NB4 (cell line): ENCODE results near the gene PRCC.

Source experiments
- DNase-seq: peaks from one replicate; pipeline ENCODE4 v3.0.0; 2010; ENCODE audit warnings: low read depth
- H3K4me3 ChIP-seq: one replicate; pipeline ENCODE4 v1.5.1; 2011; ENCODE audit warnings: mild to moderate bottlenecking, low read depth, low read length, moderate library complexity
- CTCF ChIP-seq: IDR thresholded peaks from one replicate; pipeline ENCODE4 v1.5.1; 2012; ENCODE audit warnings: low read depth, low read length
- MAX ChIP-seq: IDR thresholded peaks from 2 replicates; pipeline ENCODE4 v1.6.1; 2011; ENCODE audit warnings: low read depth, low read length
- MYC ChIP-seq: IDR thresholded peaks from 2 replicates; pipeline ENCODE4 v1.6.1; 2011; ENCODE audit warnings: low read depth, low read length
- POLR2A ChIP-seq: IDR thresholded peaks from 2 replicates; pipeline ENCODE4 v1.6.1; 2011; ENCODE audit warnings: mild to moderate bottlenecking; ENCODE audit not compliant: insufficient read length; ENCODE audit errors: extremely low read depth

The PRCC gene

GRCh38 chr1:156844638-156845037, 77.3 kb downstream of the PRCC start:
- TF ChIP-seq POLR2A (no peak), MAX (no peak), CTCF (no peak), MYC (no peak)
- no peak overlapping the region for H3K4me3 ChIP-seq

GRCh38 chr1:156845055-156845952, 78.0 kb downstream of the PRCC start:
- DNase-seq = no peak
- TF ChIP-seq POLR2A = no peak
- no peak for TF ChIP-seq MYC
- TF ChIP-seq CTCF = no peak
- no peak for TF ChIP-seq MAX
- no peak overlapping the region for H3K4me3 ChIP-seq

More at GRCh38 chr1:156844638-156845037, 77.3 kb downstream of the PRCC start:
- no peak for DNase-seq

GRCh38 chr1:156845953-156846545, 78.7 kb downstream of the PRCC start:
- TF ChIP-seq POLR2A (no peak), CTCF (no peak), MAX (no peak), MYC (no peak)
- H3K4me3 ChIP-seq = no peak overlapping the region
- no peak for DNase-seq

- TF ChIP-seq CTCF (no peak), MYC (no peak), POLR2A (no peak), MAX (no peak)
- no peak overlapping the region for H3K4me3 ChIP-seq
- DNase-seq = no peak
These were observed 79.3 kb downstream of the PRCC start for GRCh38 chr1:156846643-156847042.

- no peak for DNase-seq
- no peak for TF ChIP-seq MYC
- no peak for TF ChIP-seq POLR2A
- TF ChIP-seq CTCF = no peak
- no peak for TF ChIP-seq MAX
- no peak overlapping the region for H3K4me3 ChIP-seq
These were observed 80.5 kb downstream of the PRCC start for GRCh38 chr1:156847591-156848460.
